ENCODE data around the gene STK32A.

STK32A gene

GRCh38 chr5:147303976-147304375 is 69.2 kb downstream of the STK32A start:
- Histone ChIP-seq H3K27ac (replicated peaks) (no peak overlapping the region), H3K27me3 (ENCODE audit: insufficient read depth, poor library complexity, severe bottlenecking) (peaks cover 4% of the 10 kb centered on the region), H3K4me3 (replicated peaks; ENCODE audit: insufficient read depth, low read length) (no peak overlapping the region)
- TF ChIP-seq REST (IDR thresholded peaks at IDR 0.05; ENCODE audit: insufficient replicate concordance, low read depth) (no peak), SPI1 (IDR thresholded peaks at IDR 0.05; ENCODE audit: borderline replicate concordance, low read depth) (no peak)
- DNase-seq (ENCODE audit: low read depth in 1 of 2, low spot score in 1 of 2), result no peak

GRCh38 chr5:147305147-147305546 is 70.3 kb downstream of the STK32A start:
- no peak for DNase-seq (ENCODE audit: low read depth in 1 of 2, low spot score in 1 of 2)
- TF ChIP-seq CTCF (IDR thresholded peaks at IDR 0.05; ENCODE audit: insufficient read depth, low read length) (no peak), POLR2AphosphoS5 (IDR thresholded peaks at IDR 0.05; ENCODE audit: low read depth) (no peak), SPI1 (IDR thresholded peaks at IDR 0.05; ENCODE audit: borderline replicate concordance, low read depth) (no peak), REST (IDR thresholded peaks at IDR 0.05; ENCODE audit: insufficient replicate concordance, low read depth) (no peak), GABPA (IDR thresholded peaks at IDR 0.05; ENCODE audit: low read depth) (no peak)
- H3K4me3 ChIP-seq (replicated peaks; ENCODE audit: insufficient read depth, low read length), result no peak overlapping the region
- peaks cover 4% of the 10 kb centered on the region for H3K27me3 ChIP-seq (ENCODE audit: insufficient read depth, poor library complexity, severe bottlenecking)
- H3K27ac ChIP-seq (replicated peaks), result no peak overlapping the region

- TF ChIP-seq REST (IDR thresholded peaks at IDR 0.05; ENCODE audit: insufficient replicate concordance, low read depth) (no peak), GABPA (IDR thresholded peaks at IDR 0.05; ENCODE audit: low read depth) (no peak), POLR2AphosphoS5 (IDR thresholded peaks at IDR 0.05; ENCODE audit: low read depth) (no peak)
- no peak overlapping the region for H3K4me3 ChIP-seq (replicated peaks; ENCODE audit: insufficient read depth, low read length)
- H3K27ac ChIP-seq (replicated peaks), result no peak overlapping the region
- DNase-seq (ENCODE audit: low read depth in 1 of 2, low spot score in 1 of 2), result no peak
- H3K27me3 ChIP-seq (ENCODE audit: insufficient read depth, poor library complexity, severe bottlenecking), result peaks cover 4% of the 10 kb centered on the region
Observed at GRCh38 chr5:147306351-147306750, 71.5 kb downstream of the STK32A start.

- TF ChIP-seq SPI1 (IDR thresholded peaks at IDR 0.05; ENCODE audit: borderline replicate concordance, low read depth) (no peak), GABPA (IDR thresholded peaks at IDR 0.05; ENCODE audit: low read depth) (no peak), POLR2AphosphoS5 (IDR thresholded peaks at IDR 0.05; ENCODE audit: low read depth) (no peak), REST (IDR thresholded peaks at IDR 0.05; ENCODE audit: insufficient replicate concordance, low read depth) (no peak), CTCF (IDR thresholded peaks at IDR 0.05; ENCODE audit: insufficient read depth, low read length) (no peak)
- no peak for DNase-seq (ENCODE audit: low read depth in 1 of 2, low spot score in 1 of 2)
- no peak overlapping the region for H3K27ac ChIP-seq (replicated peaks)
- H3K27me3 ChIP-seq (ENCODE audit: insufficient read depth, poor library complexity, severe bottlenecking), result peaks cover under 1% of the 10 kb centered on the region
- no peak overlapping the region for H3K4me3 ChIP-seq (replicated peaks; ENCODE audit: insufficient read depth, low read length)
Observed at GRCh38 chr5:147307170-147307569, 72.3 kb downstream of the STK32A start.
